T47D (cell line): ENCODE results near the gene HEBP2.

Experiments used
- DNase-seq, 2 experiments: peaks; one replicate each; pipeline versions ENCODE4 v3.0.0 to v3.0.0-alpha.2; 2011 to 2012; ENCODE audit warnings: low read depth in 1 of 2, low spot score in 1 of 2
- JUND ChIP-seq: IDR thresholded peaks from 2 replicates; pipeline ENCODE4 v1.6.1; 2012; ENCODE audit warnings: low read depth
- in situ Hi-C: cut with HindIII; loops from 2 replicates; pipeline ENCODE4 v1.10.0; 2016; ENCODE audit warnings: low sequenced_read_pairs, low pct_unique_long_range_greater_than_20kb

The HEBP2 gene

GRCh38 chr6:138382498-138383265 is 21.3 kb upstream of the HEBP2 start:
- peak in 1 of 2 experiments; percentile 28 for DNase-seq
- no peak for TF ChIP-seq JUND
- in situ Hi-C loops = no loop called here

- DNase-seq = no peak
These were observed 20.2 kb upstream of the HEBP2 start for GRCh38 chr6:138383776-138384175.

GRCh38 chr6:138386897-138387296 is 17.1 kb upstream of the HEBP2 start:
- in situ Hi-C loops = no loop called here
- TF ChIP-seq JUND = no peak
- DNase-seq = no peak

More at GRCh38 chr6:138383776-138384175, 20.2 kb upstream of the HEBP2 start:
- in situ Hi-C loops = no loop called here
- TF ChIP-seq JUND = no peak

DNA sequence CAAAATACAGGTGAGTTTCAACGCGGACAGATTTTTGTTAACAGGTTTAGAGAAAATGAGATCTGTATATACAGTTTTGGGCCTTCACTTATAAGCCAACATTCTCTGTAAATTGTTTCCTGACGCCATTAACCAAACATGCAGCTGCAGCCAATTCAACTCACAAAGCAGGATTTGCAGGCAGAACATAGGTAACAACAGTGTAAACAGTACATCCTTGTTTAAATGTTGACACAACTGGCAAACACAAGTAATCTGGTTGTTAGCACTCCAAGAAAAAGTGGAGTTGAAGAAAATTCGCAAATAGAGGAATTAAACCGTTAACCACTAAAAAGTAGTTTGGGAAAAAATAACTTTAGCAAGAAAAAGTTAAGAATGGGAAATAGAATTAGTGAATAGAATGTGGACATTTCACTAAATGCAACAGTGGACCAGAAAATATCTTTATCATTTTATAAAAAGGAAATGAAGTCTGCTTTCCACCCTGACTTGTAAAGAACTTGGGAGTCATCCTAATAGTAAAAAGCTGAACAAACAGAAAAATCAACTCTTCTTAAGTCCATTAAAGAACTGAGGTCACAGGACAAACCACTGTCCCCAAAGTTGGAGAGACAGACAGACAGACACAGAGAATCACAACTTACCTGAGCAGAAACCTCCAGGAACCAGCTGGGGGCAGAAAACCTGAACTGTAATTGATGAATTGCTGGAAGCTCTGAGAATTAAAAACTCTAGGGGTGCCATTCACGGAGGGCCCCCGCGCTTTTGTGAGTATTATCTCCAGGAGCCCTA is 16.2 kb upstream of the HEBP2 start:
- in situ Hi-C loops = no loop called here
- peak; percentile 63 for TF ChIP-seq JUND
- DNase-seq = peak; percentile 31 to 93

DNA sequence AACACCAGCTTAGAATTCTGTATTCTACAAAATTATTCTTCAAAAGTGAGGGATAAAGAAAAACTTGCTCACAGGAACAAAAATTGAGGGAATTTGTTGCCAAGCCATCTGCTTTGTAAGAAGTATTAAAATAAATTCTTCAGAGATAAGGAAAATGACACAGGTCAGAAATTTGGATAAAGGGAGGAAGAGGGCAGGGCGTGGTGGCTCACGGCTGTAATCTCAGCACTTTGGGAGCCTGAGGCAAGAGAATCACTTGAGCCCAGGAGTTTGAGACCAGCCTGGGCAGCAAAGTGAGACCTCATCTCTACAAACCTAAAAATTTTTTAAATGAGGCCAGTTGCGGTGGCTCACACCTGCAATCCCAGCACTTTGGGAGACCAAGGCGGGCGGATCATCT is 14.5 kb upstream of the HEBP2 start:
- in situ Hi-C loops = no loop called here
- DNase-seq = no peak
- no peak for TF ChIP-seq JUND

GRCh38 chr6:138393871-138394783 is 9.9 kb upstream of the HEBP2 start:
- DNase-seq = no peak
- in situ Hi-C loops = no loop called here
- no peak for TF ChIP-seq JUND

GRCh38 chr6:138396709-138397108 is 7.3 kb upstream of the HEBP2 start:
- no peak for TF ChIP-seq JUND
- in situ Hi-C loops = no loop called here
- no peak for DNase-seq

DNA sequence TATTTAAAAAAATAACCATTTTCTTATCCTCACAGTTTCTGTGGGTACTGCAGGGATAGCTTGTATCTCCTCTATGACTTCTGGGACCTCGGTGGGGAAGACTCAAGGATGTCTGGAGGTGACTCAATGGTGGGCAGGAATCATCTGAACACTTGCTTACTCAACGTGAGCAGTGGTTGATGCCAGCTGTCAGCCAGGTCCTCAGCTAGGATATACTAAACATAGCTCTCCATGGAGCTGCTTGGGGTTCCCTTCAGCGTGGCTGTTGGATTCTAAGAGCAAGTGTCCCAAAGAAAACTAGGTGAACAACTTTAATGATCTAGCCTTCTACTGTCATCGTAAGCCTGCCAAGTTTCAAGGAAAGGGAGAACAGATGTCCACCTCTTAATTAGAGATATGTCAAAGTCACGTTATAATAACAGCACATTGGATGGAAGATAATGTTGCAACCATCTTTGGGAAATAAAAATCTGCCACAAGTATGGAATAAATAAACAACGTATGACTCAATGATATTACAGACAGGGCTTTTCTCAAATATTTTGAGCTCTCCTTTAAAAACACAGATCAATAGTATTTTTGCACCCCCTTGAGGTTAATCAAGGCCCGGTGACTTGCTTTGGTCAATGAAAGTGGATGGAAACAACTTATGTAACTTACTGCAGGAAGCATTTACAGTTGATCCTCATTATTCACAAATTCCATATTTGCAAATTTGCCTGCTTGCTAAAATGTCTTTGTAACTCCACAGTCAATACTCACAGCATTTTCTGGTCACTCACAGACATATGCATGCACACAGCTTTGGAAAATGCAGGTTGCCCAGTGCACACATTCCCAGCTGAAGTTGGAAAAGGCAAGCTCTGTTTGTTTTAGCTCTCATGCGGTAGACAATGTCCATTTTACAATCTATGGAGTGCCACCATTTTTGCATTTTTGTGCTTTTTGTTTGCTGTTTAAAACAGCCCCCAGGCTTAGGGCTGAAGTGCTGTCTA is 6.6 kb upstream of the HEBP2 start:
- in situ Hi-C loops = no loop called here
- no peak for TF ChIP-seq JUND
- no peak for DNase-seq

- DNase-seq = no peak
- no peak for TF ChIP-seq JUND
- in situ Hi-C loops = no loop called here
These were observed 3.7 kb upstream of the HEBP2 start for GRCh38 chr6:138400326-138400725.

- in situ Hi-C loops = no loop called here
- TF ChIP-seq JUND = no peak
- DNase-seq = no peak
These were observed 1.8 kb upstream of the HEBP2 start for GRCh38 chr6:138401960-138402837.

DNA sequence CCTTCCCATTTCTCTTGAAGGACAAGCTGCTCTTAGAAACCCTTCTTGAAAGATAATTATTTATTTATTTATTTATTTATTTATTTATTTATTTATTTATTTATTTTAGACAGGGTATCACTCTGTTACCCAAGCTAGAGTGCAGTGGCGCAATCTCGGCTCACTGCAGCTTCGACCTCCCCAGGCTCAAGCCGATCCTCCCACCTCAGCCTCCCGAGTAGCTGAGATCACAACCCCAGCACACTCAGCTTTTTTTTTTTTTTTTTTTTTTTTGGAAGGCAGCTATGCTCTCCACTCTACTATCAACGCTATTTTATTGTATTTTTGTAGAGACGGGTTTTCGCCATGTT is 1.2 kb upstream of the HEBP2 start:
- in situ Hi-C loops = no loop called here
- TF ChIP-seq JUND = no peak
- no peak for DNase-seq
